IMR-90 (cell line): Measurements from ENCODE around the gene FBXO34. TPM values are rescaled to one million over a fixed set of nuclear protein-coding genes. Genes with fewer than 3 reads are reported as not detected.

Experiments
- ATAC-seq: fragments of 200-7000 bp; cut with Tn5 transposase; 2 replicates; pipeline ENCODE4 v1.9.1; 2020; ENCODE audit warnings: low read depth, mild to moderate bottlenecking, moderate library complexity
- BruUV-seq: library from RNA; stranded (reverse); fragments of 400-500 nt; replicated peaks from 2 replicates; lab custom pipeline; 2021; lab: Mats Ljungman, UMichigan
- CTCF ChIA-PET: fragments of 300-600 bp; formaldehyde crosslinking; extraction: SDS; loops from one replicate; lab custom pipeline; 2021; ENCODE audit warnings: antibody characterized with exemption; lab: Yijun Ruan, JAX
- POLR2A ChIA-PET: fragments of 300-600 bp; sonication (Branson Sonifier 250); formaldehyde crosslinking; loops from one replicate; lab custom pipeline; 2022; ENCODE audit warnings: antibody characterized with exemption; ENCODE audit not compliant: unreplicated experiment; lab: Charles Lee
- DNase-seq: peaks from one replicate; pipeline ENCODE4 v3.0.0; 2013
- H2AFZ ChIP-seq: replicated peaks from 2 replicates; pipeline ENCODE3; 2013; ENCODE audit warnings: low read length, mild to moderate bottlenecking; ENCODE audit not compliant: poor library complexity
- H2AK5ac ChIP-seq: 2 replicates; pipeline ENCODE4 v1.6.1; 2013; ENCODE audit warnings: low read depth, low read length, inconsistent platforms
- H2AK9ac ChIP-seq: replicated peaks from 2 replicates; pipeline ENCODE3; 2013; ENCODE audit warnings: mild to moderate bottlenecking, low read depth, low read length, moderate library complexity; ENCODE audit not compliant: poor library complexity
- H2BK120ac ChIP-seq: 2 replicates; pipeline ENCODE4 v1.6.1; 2013; ENCODE audit warnings: low read depth, low read length, inconsistent platforms
- H2BK15ac ChIP-seq: 3 replicates; pipeline ENCODE4 v1.6.1; 2013; ENCODE audit warnings: low read depth, low read length, inconsistent platforms
- H2BK20ac ChIP-seq: 2 replicates; pipeline ENCODE4 v1.6.1; 2013; ENCODE audit warnings: low read depth, mild to moderate bottlenecking, inconsistent platforms, low read length, moderate library complexity
- H2BK5ac ChIP-seq: 2 replicates; pipeline ENCODE4 v1.6.1; 2013; ENCODE audit warnings: mild to moderate bottlenecking, low read depth, low read length, inconsistent platforms; ENCODE audit not compliant: poor library complexity, severe bottlenecking
- H3K14ac ChIP-seq: replicated peaks from 2 replicates; pipeline ENCODE4 v1.6.1; 2013; ENCODE audit warnings: low read depth, low read length, inconsistent platforms
- H3K18ac ChIP-seq: 2 replicates; pipeline ENCODE4 v1.6.1; 2013; ENCODE audit warnings: low read depth, low read length, control low read depth
- H3K23ac ChIP-seq: 2 replicates; pipeline ENCODE4 v1.6.1; 2013; ENCODE audit warnings: low read depth, low read length, inconsistent platforms
- H3K27ac ChIP-seq: 2 replicates; pipeline ENCODE4 v1.5.1; 2013; ENCODE audit warnings: mild to moderate bottlenecking, control low read depth, low read length; ENCODE audit not compliant: insufficient read depth
- H3K27me3 ChIP-seq: 2 replicates; pipeline ENCODE4 v1.6.1; 2013; ENCODE audit warnings: low read length; ENCODE audit not compliant: control insufficient read depth, insufficient read depth
- H3K36me3 ChIP-seq: 2 replicates; pipeline ENCODE4 v1.6.1; 2013; ENCODE audit warnings: low read length, mixed read lengths; ENCODE audit not compliant: control insufficient read depth, insufficient read depth
- H3K4ac ChIP-seq: 2 replicates; pipeline ENCODE4 v1.6.1; 2013; ENCODE audit warnings: low read depth, low read length, inconsistent platforms
- H3K4me1 ChIP-seq: 2 replicates; pipeline ENCODE4 v1.6.1; 2013; ENCODE audit warnings: low read length, mixed read lengths; ENCODE audit not compliant: control insufficient read depth, insufficient read depth
- H3K4me2 ChIP-seq: 2 replicates; pipeline ENCODE4 v1.6.1; 2013; ENCODE audit warnings: low read depth, mild to moderate bottlenecking, control low read depth, low read length, moderate library complexity
- H3K4me3 ChIP-seq: 2 replicates; pipeline ENCODE4 v1.5.1; 2013; ENCODE audit warnings: low read depth, mild to moderate bottlenecking, control low read depth, low read length, moderate library complexity; ENCODE audit not compliant: insufficient read depth
- H3K56ac ChIP-seq: 2 replicates; pipeline ENCODE4 v1.6.1; 2013; ENCODE audit warnings: low read length, inconsistent platforms; ENCODE audit not compliant: insufficient read depth; ENCODE audit errors: extremely low read depth
- H3K79me1 ChIP-seq, 2 experiments: 2 replicates each; pipeline ENCODE4 v1.6.1; 2013; ENCODE audit warnings: low read length in 2 of 2, inconsistent platforms in 1 of 2, low read depth in 1 of 2
- H3K9ac ChIP-seq: 2 replicates; pipeline ENCODE4 v1.6.1; 2013; ENCODE audit warnings: low read depth, low read length, control low read depth
- H3K9me1 ChIP-seq: 2 replicates; pipeline ENCODE4 v1.6.1; 2013; ENCODE audit warnings: low read length, inconsistent platforms; ENCODE audit not compliant: insufficient read depth
- H3K9me3 ChIP-seq: 2 replicates; pipeline ENCODE4 v1.6.1; 2013; ENCODE audit warnings: low read length; ENCODE audit not compliant: control insufficient read depth, insufficient read depth
- H4K20me1 ChIP-seq: 2 replicates; pipeline ENCODE4 v1.6.1; 2013; ENCODE audit warnings: low read length, inconsistent platforms; ENCODE audit not compliant: insufficient read depth
- H4K5ac ChIP-seq: 2 replicates; pipeline ENCODE4 v1.6.1; 2013; ENCODE audit warnings: mild to moderate bottlenecking, low read depth, low read length, control low read depth
- H4K8ac ChIP-seq, 2 experiments: 2 replicates each; pipeline ENCODE4 v1.6.1; 2013; ENCODE audit warnings: low read depth in 2 of 2, low read length in 2 of 2, control low read depth in 1 of 2, inconsistent platforms in 1 of 2
- H4K91ac ChIP-seq: 2 replicates; pipeline ENCODE4 v1.6.1; 2013; ENCODE audit warnings: low read depth, low read length, inconsistent platforms; ENCODE audit not compliant: insufficient read depth
- ELK1 ChIP-seq: fragments of 150-350 bp; IDR thresholded peaks from 2 replicates; pipeline ENCODE4 v1.6.1; 2016; ENCODE audit warnings: low read depth, mild to moderate bottlenecking, low read length, moderate library complexity, borderline replicate concordance
- FOS ChIP-seq: fragments of 150-350 bp; IDR thresholded peaks from 2 replicates; pipeline ENCODE4 v1.6.1; 2016; ENCODE audit warnings: low read depth, low read length
- USF2 ChIP-seq: fragments of 150-350 bp; IDR thresholded peaks from 2 replicates; pipeline ENCODE4 v1.6.1; 2017; ENCODE audit warnings: mild to moderate bottlenecking, antibody characterized with exemption, low read length, low read depth
- WGBS, 2 experiments: methylation state at CpG; one replicate each; pipeline versions ENCODE4 v1.1.5 to v1.1.7; 2013; ENCODE audit warnings: missing lambda C conversion rate in 2 of 2; ENCODE audit not compliant: insufficient read length in 1 of 2; ENCODE audit errors: extremely low coverage in 2 of 2; 5-methylcytosine and 5-hydroxymethylcytosine counted together
- dilution Hi-C: fragments of 300-500 bp; cut with HindIII; formaldehyde crosslinking; loops from one replicate; pipeline ENCODE4 v1.14.3; 2018; ENCODE audit warnings: low sequenced_read_pairs; ENCODE audit not compliant: unreplicated experiment
- in situ Hi-C: fragments of 300-500 bp; cut with MboI; formaldehyde crosslinking; loops from 3 replicates; pipeline ENCODE4 v1.14.3; 2019; ENCODE audit warnings: low sequenced_read_pairs, inconsistent platforms, mixed read lengths
- intact Hi-C: fragments of 100-400 bp; cut with micrococcal nuclease; formaldehyde crosslinking; loops from 2 replicates; pipeline ENCODE4 v1.10.0; 2022
- polyA plus RNA-seq, 3 experiments: library from polyadenylated mRNA; depleted of rRNA; stranded (reverse); fragments of >200 nt; gene quantifications; 2 replicates each; pipeline ENCODE4 v1.2.3, GENCODE V29; 2012; ENCODE audit warnings: low replicate concordance in 1 of 3
- total RNA-seq: library from RNA; depleted of rRNA; stranded (reverse); fragments of >200 nt; gene quantifications from 2 replicates; pipeline ENCODE4 v1.2.3, GENCODE V29; 2012

Gene FBXO34
- total and polyA plus RNA-seq, 2 of the 4 experiments (the other 2 are of a cell fraction): 15.4 to 35.1 TPM

GRCh38 chr14:55256586-55256985 is 14.6 kb upstream of the FBXO34 start:
- H2BK120ac ChIP-seq: no peak overlapping the region
- DNase-seq: no peak
- no peak overlapping the region for H3K4me3 ChIP-seq
- no peaks in the 10 kb centered on the region for H3K9me1 ChIP-seq
- peaks cover 25% of the 10 kb centered on the region for H3K27me3 ChIP-seq
- in situ Hi-C loops: no loop called here
- H4K20me1 ChIP-seq: no peaks in the 10 kb centered on the region
- no peaks in the 10 kb centered on the region for H3K9me3 ChIP-seq
- H3K4me2 ChIP-seq: no peak overlapping the region
- no peaks in the 10 kb centered on the region for H3K36me3 ChIP-seq
- intact Hi-C loops: no loop called here
- H2AK5ac ChIP-seq: no peak overlapping the region
- dilution Hi-C loops: no loop called here
- no peak overlapping the region for H4K8ac ChIP-seq
- TF ChIP-seq FOS: no peak
- no peak for TF ChIP-seq ELK1
- no peak for TF ChIP-seq USF2
- no peak overlapping the region for H2AFZ ChIP-seq
- H2AK9ac ChIP-seq: no peak overlapping the region
- no peak overlapping the region for H4K5ac ChIP-seq
- no peak overlapping the region for H2BK5ac ChIP-seq
- no peak overlapping the region for H3K23ac ChIP-seq
- ChIA-PET CTCF (interaction anchor here (0.7 to 3.8 kb wide), 2 partner anchors 10 to 13 kb away, joined by 3 to 18 read pairs; no protein-coding TSS in a partner anchor), POLR2A (no interaction called here)
- no peak overlapping the region for H3K9ac ChIP-seq
- no peak overlapping the region for H3K14ac ChIP-seq
- no peak overlapping the region for H3K27ac ChIP-seq
- H2BK15ac ChIP-seq: no peak overlapping the region
- H2BK20ac ChIP-seq: no peak overlapping the region
- H3K4me1 ChIP-seq: no peaks in the 10 kb centered on the region
- no TSS peak for BruUV-seq
- H3K4ac ChIP-seq: no peak overlapping the region
- H3K56ac ChIP-seq: no peak overlapping the region
- 40% methylated on average over 2 of the region's 6 CpGs; no CpG with 5 or more reads in 1 of the 2 experiments for WGBS, 2 experiments
- no peak overlapping the region for H3K18ac ChIP-seq
- no peaks in the 10 kb centered on the region for H3K79me1 ChIP-seq
- H4K91ac ChIP-seq: no peak overlapping the region
- ATAC-seq: no peak
